ENCODE data around the gene GSK3B. TPM values are rescaled to one million over a fixed set of nuclear protein-coding genes. Genes with fewer than 3 reads are reported as not detected.

GSK3B gene
- total RNA-seq = 34.4 and 35.7 TPM in 2 replicates

DNA sequence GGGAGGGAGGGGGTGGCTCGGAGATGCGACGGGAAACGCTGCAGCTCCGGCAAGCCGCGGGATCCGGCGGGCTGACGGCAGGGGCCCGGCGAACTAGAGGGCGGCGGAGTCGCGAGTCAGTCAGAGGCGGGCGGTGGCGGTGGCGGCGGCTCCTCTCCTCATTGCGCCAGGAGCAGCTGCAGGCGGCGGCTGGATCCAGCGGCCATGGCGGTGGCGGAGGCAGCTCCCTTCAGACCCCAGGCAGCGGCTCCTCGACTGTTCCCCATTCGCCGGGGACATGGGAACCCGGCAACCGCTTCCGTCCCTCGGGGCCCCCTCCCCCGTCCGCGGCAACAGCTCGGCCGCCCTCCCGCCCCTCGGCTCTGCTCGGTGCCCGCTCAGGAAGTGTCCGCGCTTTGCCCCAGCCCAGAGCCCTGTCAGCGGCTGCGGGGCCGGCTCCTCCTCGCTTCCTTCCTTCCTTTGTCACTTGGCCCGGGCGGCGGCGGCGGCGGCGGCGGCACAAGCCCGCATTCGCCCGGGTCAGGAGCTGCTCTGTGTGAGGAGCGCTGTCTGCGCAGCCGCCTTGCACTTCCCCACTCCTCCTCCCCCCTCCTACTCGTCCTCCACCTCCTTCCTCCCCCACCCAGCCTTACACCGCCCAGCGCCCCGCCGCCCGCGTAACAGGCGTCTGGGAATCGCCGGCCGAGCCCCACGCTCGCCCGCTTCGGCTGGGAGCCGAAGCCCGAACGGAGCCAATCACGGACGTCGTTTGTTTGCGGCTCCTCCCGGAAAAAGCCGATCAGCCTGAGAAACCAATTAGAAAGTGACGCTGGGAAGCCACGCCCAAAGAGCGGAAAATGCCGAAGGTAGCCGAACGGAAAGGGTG, at the start of gene GSK3B:
GSK3B (minus strand) TSS at position 537 of the 865 bp plus-strand sequence. CDS start 1,013 bp downstream, outside the sequence.
- Mint-ChIP-seq H3K27me3 (ENCODE audit: low read depth) (no peaks in the 10 kb centered on the region), H3K27ac (no peak within 1 kb of the TSS), H3K4me1 (ENCODE audit: low read depth) (peaks cover 19% of the 10 kb centered on the region), H3K9me3 (no peaks in the 10 kb centered on the region), H3K36me3 (ENCODE audit: low read depth) (peaks cover 16% of the 10 kb centered on the region), H3K4me3 (ENCODE audit: low read depth) (no peak within 1 kb of the TSS)
- DNase-seq (ENCODE audit: low spot score) = no peak
- intact Hi-C loops (cut with micrococcal nuclease) = loop anchor here (1.0 to 10.0 kb wide), 7 partner anchors 157 to 800 kb away; partner anchors contain the start of genes ARHGAP31, CFAP91, COX17 and NDUFB4

DNA sequence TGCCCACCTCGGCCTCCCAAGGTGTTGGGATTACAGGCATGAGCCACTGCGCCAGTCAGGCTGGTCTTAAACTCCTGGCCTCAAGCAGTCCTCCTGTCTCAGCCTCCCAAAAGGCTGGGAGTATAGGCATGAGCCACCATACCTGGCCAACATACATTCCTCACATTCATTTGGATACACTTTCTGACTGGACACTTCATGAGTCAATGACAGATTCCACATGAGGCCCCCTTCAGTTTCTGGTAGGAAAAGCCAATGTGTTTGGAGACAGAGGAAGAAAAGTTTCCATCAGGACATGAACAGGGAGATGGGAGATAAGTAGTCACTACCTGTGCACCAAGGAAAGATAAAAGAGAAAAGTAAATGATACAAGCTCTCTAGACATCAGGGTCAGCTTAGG, 49.4 kb upstream of the GSK3B start:
- intact Hi-C loops (cut with micrococcal nuclease) = no loop called here
- no peak for DNase-seq (ENCODE audit: low spot score)
- Mint-ChIP-seq H3K4me3 (ENCODE audit: low read depth) (no peak overlapping the region), H3K9me3 (no peaks in the 10 kb centered on the region), H3K4me1 (ENCODE audit: low read depth) (peaks cover 9% of the 10 kb centered on the region), H3K27ac (no peak overlapping the region), H3K27me3 (ENCODE audit: low read depth) (no peaks in the 10 kb centered on the region), H3K36me3 (ENCODE audit: low read depth) (no peaks in the 10 kb centered on the region)

- H3K4me3 Mint-ChIP-seq (ENCODE audit: low read depth) = no peak overlapping the region
- H3K27me3 Mint-ChIP-seq (ENCODE audit: low read depth) = no peaks in the 10 kb centered on the region
- intact Hi-C loops (cut with micrococcal nuclease) = no loop called here
- no peak for DNase-seq (ENCODE audit: low spot score)
- no peak overlapping the region for H3K27ac Mint-ChIP-seq
- H3K9me3 Mint-ChIP-seq = no peaks in the 10 kb centered on the region
- H3K36me3 Mint-ChIP-seq (ENCODE audit: low read depth) = no peaks in the 10 kb centered on the region
- H3K4me1 Mint-ChIP-seq (ENCODE audit: low read depth) = peaks cover 6% of the 10 kb centered on the region
These were observed 48.0 kb upstream of the GSK3B start for GRCh38 chr3:120142236-120142635.

DNA sequence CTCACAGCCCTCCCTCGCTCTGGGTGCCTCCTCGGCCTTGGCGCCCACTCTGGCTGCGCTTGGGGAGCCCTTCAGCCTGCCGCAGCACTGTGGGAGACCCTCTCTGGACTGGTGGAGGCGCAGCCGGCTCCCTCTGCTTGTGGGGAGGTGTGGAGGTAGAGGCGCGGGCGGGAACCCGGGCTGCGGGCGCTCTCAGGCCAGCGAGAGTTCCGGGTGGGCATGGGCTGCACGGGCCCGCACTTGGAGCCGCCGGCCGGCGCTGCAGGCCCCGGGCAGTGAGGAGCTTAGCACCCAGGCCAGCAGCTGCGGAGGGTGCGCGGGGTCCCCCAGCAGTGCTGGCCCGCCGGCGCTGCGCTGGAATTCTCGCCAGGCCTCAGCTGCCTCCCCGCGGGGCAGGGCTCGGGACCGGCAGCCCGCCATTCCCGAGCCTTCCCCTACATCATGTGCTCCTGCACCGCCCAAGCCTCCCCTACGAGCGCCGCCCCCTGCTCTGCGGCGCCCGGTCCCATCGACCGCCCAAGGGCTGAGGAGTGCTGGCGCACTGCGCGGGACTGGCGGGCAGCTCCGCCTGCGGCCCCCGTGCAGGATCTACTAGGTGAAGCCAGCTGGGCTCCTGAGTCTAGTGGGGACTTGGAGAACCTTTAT, 46.0 kb upstream of the GSK3B start:
- no peak overlapping the region for H3K27ac Mint-ChIP-seq

GRCh38 chr3:120139140-120139539, 44.9 kb upstream of the GSK3B start:
- Mint-ChIP-seq H3K9me3 (no peaks in the 10 kb centered on the region), H3K27ac (no peak overlapping the region), H3K4me3 (ENCODE audit: low read depth) (no peak overlapping the region), H3K36me3 (ENCODE audit: low read depth) (no peaks in the 10 kb centered on the region), H3K4me1 (ENCODE audit: low read depth) (no peaks in the 10 kb centered on the region), H3K27me3 (ENCODE audit: low read depth) (peaks cover 5% of the 10 kb centered on the region)
- intact Hi-C loops (cut with micrococcal nuclease) = no loop called here
- DNase-seq (ENCODE audit: low spot score) = no peak

More for the DNA sequence above, 46.0 kb upstream of the GSK3B start:
- Mint-ChIP-seq H3K36me3 (ENCODE audit: low read depth) (no peaks in the 10 kb centered on the region), H3K9me3 (no peaks in the 10 kb centered on the region), H3K4me3 (ENCODE audit: low read depth) (no peak overlapping the region), H3K27me3 (ENCODE audit: low read depth) (peaks cover 5% of the 10 kb centered on the region), H3K4me1 (ENCODE audit: low read depth) (peaks cover under 1% of the 10 kb centered on the region)
- intact Hi-C loops (cut with micrococcal nuclease) = no loop called here
- no peak for DNase-seq (ENCODE audit: low spot score)

DNA sequence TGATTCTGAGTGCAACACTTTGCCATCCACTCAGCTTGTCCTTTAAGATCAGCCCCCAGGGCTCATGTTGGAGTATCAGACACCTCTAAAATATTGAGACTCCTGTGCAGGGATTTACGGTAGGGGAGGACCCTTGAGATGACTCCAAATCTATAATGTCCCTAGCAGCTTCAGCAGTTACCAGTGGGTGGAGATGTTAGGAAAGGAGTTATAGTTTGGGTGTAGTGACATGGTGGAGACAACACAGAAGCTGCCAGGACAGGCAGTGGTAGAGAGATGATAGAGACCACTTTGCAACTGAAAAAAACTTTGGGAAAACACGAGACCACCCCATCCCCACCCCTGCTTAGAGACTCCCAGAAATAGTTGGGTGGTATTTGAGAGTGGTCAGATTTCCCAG, 43.3 kb upstream of the GSK3B start:
- DNase-seq (ENCODE audit: low spot score) = no peak
- Mint-ChIP-seq H3K4me1 (ENCODE audit: low read depth) (no peaks in the 10 kb centered on the region), H3K4me3 (ENCODE audit: low read depth) (no peak overlapping the region), H3K27ac (no peak overlapping the region), H3K9me3 (no peaks in the 10 kb centered on the region), H3K36me3 (ENCODE audit: low read depth) (no peaks in the 10 kb centered on the region), H3K27me3 (ENCODE audit: low read depth) (peaks cover 5% of the 10 kb centered on the region)
- intact Hi-C loops (cut with micrococcal nuclease) = no loop called here

- DNase-seq (ENCODE audit: low spot score) = no peak
- Mint-ChIP-seq H3K36me3 (ENCODE audit: low read depth) (no peaks in the 10 kb centered on the region), H3K27ac (no peak overlapping the region), H3K4me1 (ENCODE audit: low read depth) (no peaks in the 10 kb centered on the region), H3K27me3 (ENCODE audit: low read depth) (no peaks in the 10 kb centered on the region), H3K4me3 (ENCODE audit: low read depth) (no peak overlapping the region), H3K9me3 (no peaks in the 10 kb centered on the region)
- intact Hi-C loops (cut with micrococcal nuclease) = no loop called here
These were observed 36.4 kb upstream of the GSK3B start for GRCh38 chr3:120130656-120131055.

DNA sequence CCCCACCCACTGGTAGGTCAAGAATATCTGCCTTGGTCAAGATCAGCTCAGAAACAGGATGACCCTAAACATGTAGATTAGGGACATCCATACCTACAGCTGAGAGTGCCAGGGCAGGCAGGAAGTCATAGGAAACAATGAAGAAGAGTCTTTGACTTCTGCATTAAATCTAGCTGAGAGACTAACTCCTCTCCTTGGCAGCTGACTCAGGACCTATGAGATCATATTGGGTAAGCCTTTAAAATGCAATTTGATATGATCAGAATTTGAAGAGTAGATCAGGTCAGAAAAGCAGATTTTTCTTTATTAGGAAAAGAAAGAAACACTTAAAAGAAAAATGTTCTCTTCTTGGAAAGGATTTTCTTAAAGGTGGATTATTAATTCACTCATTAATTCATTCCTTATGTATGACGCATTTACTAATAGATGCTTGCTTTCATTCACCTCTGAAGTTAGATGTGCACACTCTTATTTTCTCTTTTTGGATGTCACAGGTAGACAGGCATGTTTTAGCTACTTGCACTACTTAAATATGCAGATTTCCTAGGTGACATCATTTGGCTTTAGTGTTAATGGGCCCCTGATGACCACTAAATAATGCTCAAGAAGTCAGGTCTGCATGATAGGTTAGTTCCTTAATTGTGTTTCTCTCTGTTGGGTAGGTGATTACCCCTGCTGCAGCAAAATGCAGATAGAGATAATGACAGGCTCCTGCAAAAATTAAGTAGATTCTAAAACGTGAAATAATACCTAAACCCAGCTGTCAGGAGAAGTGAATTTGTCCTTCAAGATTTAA, 35.7 kb upstream of the GSK3B start:
- DNase-seq (ENCODE audit: low spot score) = no peak
- no peaks in the 10 kb centered on the region for H3K36me3 Mint-ChIP-seq (ENCODE audit: low read depth)
- no peaks in the 10 kb centered on the region for H3K27me3 Mint-ChIP-seq (ENCODE audit: low read depth)
- no peak overlapping the region for H3K4me3 Mint-ChIP-seq (ENCODE audit: low read depth)
- H3K4me1 Mint-ChIP-seq (ENCODE audit: low read depth) = no peaks in the 10 kb centered on the region
- H3K27ac Mint-ChIP-seq = no peak overlapping the region
- no peaks in the 10 kb centered on the region for H3K9me3 Mint-ChIP-seq
- intact Hi-C loops (cut with micrococcal nuclease) = no loop called here

DNA sequence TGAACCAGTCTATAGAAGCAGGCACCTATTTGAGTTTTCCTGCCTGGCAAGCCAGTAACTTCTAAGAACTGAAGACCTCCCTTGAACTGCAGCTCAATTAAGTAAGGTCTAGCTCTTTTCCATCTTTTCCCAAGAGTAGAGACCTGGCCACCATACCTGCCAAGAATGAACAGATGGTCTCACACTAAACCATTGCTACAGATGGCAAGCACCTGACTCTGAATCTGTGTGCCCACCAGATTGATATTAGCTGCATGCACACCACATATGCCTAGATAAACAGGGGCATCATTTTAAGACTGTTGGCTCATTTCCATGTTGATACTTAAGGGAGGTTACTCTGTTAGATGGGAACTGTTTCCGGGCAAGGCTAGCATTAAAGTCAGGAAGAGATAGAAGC, 34.8 kb upstream of the GSK3B start:
- Mint-ChIP-seq H3K27me3 (ENCODE audit: low read depth) (no peaks in the 10 kb centered on the region), H3K27ac (no peak overlapping the region), H3K9me3 (no peaks in the 10 kb centered on the region), H3K4me1 (ENCODE audit: low read depth) (no peaks in the 10 kb centered on the region), H3K4me3 (ENCODE audit: low read depth) (no peak overlapping the region), H3K36me3 (ENCODE audit: low read depth) (no peaks in the 10 kb centered on the region)
- intact Hi-C loops (cut with micrococcal nuclease) = no loop called here
- no peak for DNase-seq (ENCODE audit: low spot score)

GRCh38 chr3:120125992-120126391, 31.7 kb upstream of the GSK3B start:
- intact Hi-C loops (cut with micrococcal nuclease) = no loop called here
- Mint-ChIP-seq H3K9me3 (no peaks in the 10 kb centered on the region), H3K36me3 (ENCODE audit: low read depth) (no peaks in the 10 kb centered on the region), H3K4me3 (ENCODE audit: low read depth) (no peak overlapping the region), H3K27me3 (ENCODE audit: low read depth) (peaks cover 2% of the 10 kb centered on the region), H3K4me1 (ENCODE audit: low read depth) (no peaks in the 10 kb centered on the region), H3K27ac (no peak overlapping the region)
- no peak for DNase-seq (ENCODE audit: low spot score)

DNA sequence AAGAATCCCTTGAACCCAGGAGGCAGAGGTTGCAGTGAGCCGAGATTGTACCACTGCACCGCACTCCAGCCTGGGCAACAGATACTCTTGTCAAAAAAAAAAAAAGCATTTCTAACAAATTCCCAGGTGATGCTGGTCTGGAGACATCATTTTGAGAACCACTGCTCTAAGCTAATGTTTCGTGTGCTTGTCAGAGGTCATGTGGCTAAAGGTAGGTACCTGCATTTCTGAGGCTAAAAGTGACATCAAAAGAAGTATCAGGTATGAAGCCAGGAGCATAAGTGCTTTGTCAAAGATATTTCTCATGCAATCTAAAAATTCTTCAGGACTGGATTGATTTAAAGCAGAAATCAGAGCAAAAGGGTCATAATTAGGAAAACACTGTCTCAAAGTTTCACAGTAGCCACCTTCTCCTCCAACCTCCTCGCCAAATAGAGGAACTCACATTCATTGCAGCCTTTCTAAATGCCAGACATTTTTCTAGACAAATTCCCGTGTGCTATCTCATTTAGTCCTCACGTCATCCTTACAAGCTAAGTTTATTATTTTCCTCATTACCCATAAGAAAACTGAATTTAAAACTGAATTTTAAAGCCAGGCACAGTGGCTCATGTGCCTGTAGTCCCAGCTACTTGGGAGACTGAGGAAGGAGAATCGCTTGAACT, 25.7 kb upstream of the GSK3B start:
- intact Hi-C loops (cut with micrococcal nuclease) = no loop called here
- H3K36me3 Mint-ChIP-seq (ENCODE audit: low read depth) = no peaks in the 10 kb centered on the region
- H3K27me3 Mint-ChIP-seq (ENCODE audit: low read depth) = peaks cover 2% of the 10 kb centered on the region
- H3K27ac Mint-ChIP-seq = no peak overlapping the region
- DNase-seq (ENCODE audit: low spot score) = no peak
- peaks cover 6% of the 10 kb centered on the region for H3K9me3 Mint-ChIP-seq
- H3K4me3 Mint-ChIP-seq (ENCODE audit: low read depth) = no peak overlapping the region
- H3K4me1 Mint-ChIP-seq (ENCODE audit: low read depth) = no peaks in the 10 kb centered on the region

DNA sequence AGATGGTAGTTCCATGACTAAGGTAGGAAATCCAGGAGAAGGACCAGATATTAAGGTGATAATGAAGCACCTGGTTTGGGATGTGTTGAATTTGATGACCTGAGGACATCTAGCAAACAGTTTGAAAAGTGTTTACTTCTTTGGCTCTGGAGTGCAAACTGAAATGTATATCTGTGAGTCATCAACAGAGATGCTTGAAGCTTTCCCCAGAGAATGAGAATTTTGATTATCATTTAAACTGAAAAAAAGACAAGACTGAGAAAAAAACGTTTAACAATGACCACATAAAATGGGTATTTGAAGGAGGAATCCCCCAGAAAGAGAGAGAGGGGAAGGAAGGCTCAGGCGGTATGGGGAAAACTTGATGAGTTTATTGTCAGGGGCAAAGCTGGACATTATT, 20.7 kb upstream of the GSK3B start:
- Mint-ChIP-seq H3K9me3 (peaks cover 6% of the 10 kb centered on the region), H3K27ac (no peak overlapping the region), H3K4me3 (ENCODE audit: low read depth) (no peak overlapping the region), H3K36me3 (ENCODE audit: low read depth) (no peaks in the 10 kb centered on the region), H3K4me1 (ENCODE audit: low read depth) (no peaks in the 10 kb centered on the region), H3K27me3 (ENCODE audit: low read depth) (peaks cover 2% of the 10 kb centered on the region)
- no peak for DNase-seq (ENCODE audit: low spot score)
- intact Hi-C loops (cut with micrococcal nuclease) = no loop called here

Measured in activated T-helper 2 cell treated with anti-CD3 and anti-CD28 coated beads, Interferon-gamma antibody, Interleukin-2, Interleukin-4, amounts not matched to agents 10 μg/mL and 5 μg/mL and 100 μg/mL, durations not matched to agents 14 hours and 24 hours and 36 hours (primary cell).